Activated naive CD8-positive, alpha-beta T cell treated with anti-CD3 and anti-CD28 coated beads, Interleukin-2, amount 50 U/mL, for 24 hours (primary cell): Measurements from ENCODE around the gene LCNL1.

Experiments used
- ATAC-seq: fragments of 150-1000 bp; cut with Tn5 transposase; one replicate; pipeline ENCODE4 v1.10.0; 2021
- DNase-seq: peaks from one replicate; pipeline ENCODE4 v3.0.0; 2021
- H3K27ac Mint-ChIP-seq: one replicate; pipeline ENCODE4 v1.8.0; 2021; ENCODE audit warnings: mild to moderate bottlenecking, mixed read lengths
- H3K27me3 Mint-ChIP-seq: one replicate; pipeline ENCODE4 v1.8.0; 2021; ENCODE audit warnings: mixed read lengths
- H3K36me3 Mint-ChIP-seq: one replicate; pipeline ENCODE4 v1.8.0; 2021; ENCODE audit warnings: low read depth, mixed read lengths
- H3K4me1 Mint-ChIP-seq: one replicate; pipeline ENCODE4 v1.8.0; 2021; ENCODE audit warnings: mixed read lengths
- H3K4me3 Mint-ChIP-seq: one replicate; pipeline ENCODE4 v1.8.0; 2021; ENCODE audit warnings: mild to moderate bottlenecking, moderate library complexity, mixed read lengths
- H3K9me3 Mint-ChIP-seq: one replicate; pipeline ENCODE4 v1.8.0; 2021; ENCODE audit warnings: mixed read lengths

LCNL1 gene

DNA sequence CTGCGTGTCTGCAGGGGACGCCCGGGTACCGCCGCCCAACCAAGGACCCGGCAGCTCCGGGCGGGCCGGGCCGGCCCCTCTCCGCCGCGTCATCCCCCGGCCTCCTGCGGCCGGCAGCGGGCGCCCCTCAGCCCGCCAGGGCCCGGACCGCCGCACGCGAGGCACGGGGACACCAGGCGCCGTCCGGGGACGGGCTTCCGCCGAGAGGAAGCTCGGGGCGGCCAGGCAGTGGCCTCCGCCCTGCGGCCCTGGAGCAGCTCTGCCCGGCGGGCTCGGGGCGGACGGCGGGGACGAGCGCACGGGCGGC, 38.6 kb upstream of the LCNL1 start:
- peaks cover 3% of the 10 kb centered on the region for H3K36me3 Mint-ChIP-seq
- H3K27ac Mint-ChIP-seq, result no peak overlapping the region
- no peaks in the 10 kb centered on the region for H3K27me3 Mint-ChIP-seq
- peak; percentile 26 for ATAC-seq
- no peak for DNase-seq
- H3K9me3 Mint-ChIP-seq, result no peaks in the 10 kb centered on the region
- H3K4me1 Mint-ChIP-seq, result peaks cover 12% of the 10 kb centered on the region
- H3K4me3 Mint-ChIP-seq, result peak overlapping the region; percentile 80

DNA sequence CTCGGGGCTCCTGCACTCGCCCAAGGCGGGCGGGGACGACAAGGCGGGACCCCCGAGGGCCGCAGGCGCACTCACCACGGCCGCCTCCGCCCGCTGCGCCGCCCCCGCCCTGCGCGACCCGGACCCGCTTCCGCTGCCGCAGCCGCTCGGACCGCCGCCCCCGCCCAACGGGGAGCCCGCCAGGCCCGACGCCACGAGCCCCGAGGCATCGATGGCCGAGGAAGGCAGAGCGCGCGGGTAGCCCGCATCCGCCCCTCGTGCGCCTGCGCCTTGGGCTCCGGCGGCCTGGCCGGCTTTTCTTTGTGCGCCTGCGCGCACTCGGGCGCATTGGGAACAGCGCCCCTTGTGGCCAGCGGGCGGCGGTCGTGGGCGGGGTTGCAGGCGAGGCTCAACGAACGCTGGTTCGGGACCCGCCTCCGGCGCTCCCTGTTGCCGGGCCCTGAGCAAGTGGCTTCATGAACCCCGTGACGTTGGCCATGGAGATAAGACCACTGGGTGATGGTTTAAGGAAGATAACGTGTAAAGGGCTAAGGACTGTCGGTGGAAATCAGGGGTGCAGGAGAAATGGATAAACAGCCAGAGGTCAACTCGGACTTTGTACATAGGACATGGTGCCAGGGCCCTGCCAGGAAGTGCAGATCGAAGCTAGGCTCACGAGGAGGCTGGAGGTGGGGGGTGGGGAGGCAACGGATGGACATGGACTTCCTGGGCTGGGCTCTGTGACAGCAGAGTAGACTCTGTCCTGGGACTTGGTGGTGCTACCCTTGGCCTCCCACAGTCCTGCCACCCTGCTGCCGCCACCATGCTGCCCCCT, 38.1 kb upstream of the LCNL1 start, which contains the start of the genes C8G and FBXW5:
Gene C8G, plus strand, starts transcription at position 725 of the 814 bp plus-strand sequence. Its CDS starts 78 bp downstream, at position 803.
Gene FBXW5, minus strand, starts transcription at position 220 of the 814 bp plus-strand sequence. CDS start 655 bp downstream, outside the sequence.
- ATAC-seq (peak; percentile 70), DNase-seq (peak; percentile 96)
- Mint-ChIP-seq H3K27ac (peak within 1 kb of the TSS; percentile 74), H3K4me1 (peaks cover 12% of the 10 kb centered on the region), H3K9me3 (no peaks in the 10 kb centered on the region), H3K4me3 (peak within 1 kb of the TSS; percentile 80), H3K27me3 (no peaks in the 10 kb centered on the region), H3K36me3 (peaks cover 3% of the 10 kb centered on the region)

DNA sequence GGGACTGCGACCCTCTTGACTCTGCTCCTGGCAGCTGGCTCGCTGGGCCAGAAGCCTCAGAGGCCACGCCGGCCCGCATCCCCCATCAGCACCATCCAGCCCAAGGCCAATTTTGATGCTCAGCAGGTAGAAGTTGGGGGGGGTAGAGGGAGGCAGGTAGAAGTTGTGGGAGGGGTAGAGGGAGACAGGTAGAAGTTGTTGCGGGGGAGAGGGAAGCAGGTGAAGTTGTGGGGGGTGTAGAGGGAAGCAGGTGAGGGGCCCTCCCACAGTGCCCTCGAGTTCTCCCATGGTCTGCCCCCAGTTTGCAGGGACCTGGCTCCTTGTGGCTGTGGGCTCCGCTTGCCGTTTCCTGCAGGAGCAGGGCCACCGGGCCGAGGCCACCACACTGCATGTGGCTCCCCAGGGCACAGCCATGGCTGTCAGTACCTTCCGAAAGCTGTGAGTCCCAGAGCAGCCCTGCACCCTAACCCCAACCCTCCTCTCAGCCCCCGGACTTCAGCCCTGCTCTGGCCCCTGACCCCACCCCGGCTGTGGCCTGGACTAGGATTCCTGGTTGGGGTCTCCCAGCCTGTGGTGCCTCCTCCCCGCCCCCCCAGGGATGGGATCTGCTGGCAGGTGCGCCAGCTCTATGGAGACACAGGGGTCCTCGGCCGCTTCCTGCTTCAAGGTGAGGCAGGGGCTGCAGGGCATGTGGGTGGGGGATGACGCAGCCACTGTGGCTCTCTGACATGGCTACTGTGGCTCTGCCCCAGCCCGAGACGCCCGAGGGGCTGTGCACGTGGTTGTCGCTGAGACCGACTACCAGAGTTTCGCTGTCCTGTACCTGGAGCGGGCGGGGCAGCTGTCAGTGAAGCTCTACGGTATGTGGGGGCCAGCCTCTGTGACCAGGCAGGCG, 37.2 kb upstream of the LCNL1 start:
- no peak for DNase-seq
- H3K4me1 Mint-ChIP-seq, result peaks cover 16% of the 10 kb centered on the region
- no peak for ATAC-seq
- H3K27ac Mint-ChIP-seq, result no peak overlapping the region
- peaks cover 3% of the 10 kb centered on the region for H3K36me3 Mint-ChIP-seq
- no peaks in the 10 kb centered on the region for H3K9me3 Mint-ChIP-seq
- no peaks in the 10 kb centered on the region for H3K27me3 Mint-ChIP-seq
- H3K4me3 Mint-ChIP-seq, result no peak overlapping the region

DNA sequence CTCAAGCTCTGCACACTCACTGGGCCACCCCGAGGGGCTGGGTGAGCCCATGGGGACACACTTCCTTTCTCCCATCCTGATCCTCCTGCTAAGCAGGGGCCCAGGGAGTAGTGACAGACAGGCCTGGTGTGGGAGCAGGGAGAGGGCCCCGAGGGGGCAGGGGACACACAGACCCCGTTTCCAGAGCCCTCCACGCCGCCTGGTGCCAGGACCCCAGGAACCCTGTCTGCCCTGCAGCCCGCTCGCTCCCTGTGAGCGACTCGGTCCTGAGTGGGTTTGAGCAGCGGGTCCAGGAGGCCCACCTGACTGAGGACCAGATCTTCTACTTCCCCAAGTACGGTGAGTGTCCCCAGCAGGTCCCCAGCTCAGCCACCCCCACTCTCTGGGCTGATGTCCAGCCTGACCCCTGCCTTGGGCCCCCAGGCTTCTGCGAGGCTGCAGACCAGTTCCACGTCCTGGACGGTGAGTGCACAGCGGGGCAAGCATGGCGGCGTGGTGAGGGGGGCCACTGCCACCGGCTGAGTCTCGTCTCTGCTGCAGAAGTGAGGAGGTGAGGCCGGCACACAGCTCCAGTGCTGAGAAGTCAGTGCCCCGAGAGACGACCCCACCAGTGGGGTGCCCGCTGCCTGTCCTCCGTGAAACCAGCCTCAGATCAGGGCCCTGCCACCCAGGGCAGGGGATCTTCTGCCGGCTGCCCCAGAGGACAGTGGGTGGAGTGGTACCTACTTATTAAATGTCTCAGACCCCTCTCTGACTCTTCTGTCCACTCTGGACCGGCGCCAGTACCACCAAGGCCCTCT, 36.4 kb upstream of the LCNL1 start:
- H3K4me1 Mint-ChIP-seq, result peaks cover 16% of the 10 kb centered on the region
- DNase-seq (no peak), ATAC-seq (no peak)
- H3K9me3 Mint-ChIP-seq, result no peaks in the 10 kb centered on the region
- no peaks in the 10 kb centered on the region for H3K27me3 Mint-ChIP-seq
- no peaks in the 10 kb centered on the region for H3K36me3 Mint-ChIP-seq
- no peak overlapping the region for H3K4me3 Mint-ChIP-seq
- H3K27ac Mint-ChIP-seq, result no peak overlapping the region

DNA sequence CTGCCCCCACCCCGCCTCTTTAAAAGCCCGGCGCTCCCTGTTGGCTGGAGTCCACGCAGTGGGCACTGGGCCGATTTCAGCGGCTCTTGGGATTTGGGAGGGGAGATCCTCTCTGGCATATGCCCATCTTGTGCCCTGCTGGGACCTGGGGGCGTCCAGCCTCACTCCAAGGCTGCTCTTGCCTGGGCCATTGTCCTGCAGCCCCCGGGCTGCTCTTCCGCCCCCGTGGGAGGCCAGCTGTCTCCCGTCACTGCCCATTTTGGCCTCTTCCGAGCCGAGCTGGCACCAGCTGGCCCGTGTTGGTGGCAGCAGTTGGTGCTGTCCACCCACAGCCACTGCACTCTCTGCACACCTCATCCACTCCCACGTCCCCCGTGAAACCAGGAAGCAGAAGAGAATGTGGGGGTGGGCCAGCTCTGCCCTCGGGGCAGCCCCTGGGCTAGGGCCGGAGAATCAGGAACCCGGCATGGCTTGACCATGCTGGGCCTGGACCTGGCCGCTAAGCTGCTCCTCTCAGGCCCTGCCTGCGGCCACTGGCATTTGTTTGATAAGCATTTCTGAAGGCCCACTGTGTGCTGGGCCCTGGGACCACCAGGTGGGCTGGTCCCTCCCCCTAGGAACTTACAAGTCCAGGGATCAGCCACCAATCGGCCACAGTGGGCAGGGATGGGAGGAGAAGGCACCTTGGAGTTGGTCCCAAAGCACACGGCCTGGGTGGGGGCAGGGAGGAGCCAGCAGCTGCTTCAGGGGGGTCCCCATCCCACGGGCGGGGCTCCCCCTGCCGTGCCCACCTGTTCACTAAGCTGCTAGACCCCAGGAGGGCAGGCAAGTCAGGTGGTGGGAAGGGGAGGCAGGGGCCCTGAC, 35.5 kb upstream of the LCNL1 start:
- Mint-ChIP-seq H3K4me1 (peaks cover 16% of the 10 kb centered on the region), H3K27ac (no peak overlapping the region), H3K4me3 (no peak overlapping the region), H3K9me3 (no peaks in the 10 kb centered on the region), H3K27me3 (no peaks in the 10 kb centered on the region), H3K36me3 (no peaks in the 10 kb centered on the region)
- DNase-seq (no peak), ATAC-seq (no peak)

DNA sequence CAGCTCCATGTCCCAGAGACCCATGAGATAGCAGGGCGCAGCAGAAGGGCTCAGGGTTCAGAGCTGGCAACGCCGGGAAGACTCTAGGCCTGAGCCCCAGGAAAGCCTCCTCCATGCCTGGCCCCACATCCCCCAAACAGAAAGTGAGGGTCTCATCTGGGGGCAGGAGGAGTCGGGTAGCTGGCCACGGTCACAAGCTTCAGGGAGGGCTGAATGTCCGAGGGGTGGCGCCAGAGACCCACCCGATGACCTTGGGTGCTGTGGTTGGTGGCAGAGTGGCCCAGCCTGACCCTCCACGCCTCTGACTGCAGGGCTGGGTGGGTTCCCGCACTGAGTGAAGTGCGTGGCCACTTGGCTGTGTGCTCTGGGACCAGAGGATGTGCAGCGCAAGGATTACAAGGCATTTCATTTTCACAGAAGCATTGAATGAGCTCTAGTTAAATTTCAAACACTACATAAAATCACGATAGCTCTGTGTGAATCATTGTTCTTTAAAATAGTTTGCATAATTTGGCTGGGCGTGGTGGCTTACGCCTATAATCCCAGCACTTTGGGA, 34.8 kb upstream of the LCNL1 start:
- DNase-seq, result peak; percentile 57
- Mint-ChIP-seq H3K4me1 (peaks cover 13% of the 10 kb centered on the region), H3K9me3 (no peaks in the 10 kb centered on the region), H3K27me3 (no peaks in the 10 kb centered on the region), H3K4me3 (no peak overlapping the region), H3K36me3 (no peaks in the 10 kb centered on the region), H3K27ac (no peak overlapping the region)
- ATAC-seq, result no peak

DNA sequence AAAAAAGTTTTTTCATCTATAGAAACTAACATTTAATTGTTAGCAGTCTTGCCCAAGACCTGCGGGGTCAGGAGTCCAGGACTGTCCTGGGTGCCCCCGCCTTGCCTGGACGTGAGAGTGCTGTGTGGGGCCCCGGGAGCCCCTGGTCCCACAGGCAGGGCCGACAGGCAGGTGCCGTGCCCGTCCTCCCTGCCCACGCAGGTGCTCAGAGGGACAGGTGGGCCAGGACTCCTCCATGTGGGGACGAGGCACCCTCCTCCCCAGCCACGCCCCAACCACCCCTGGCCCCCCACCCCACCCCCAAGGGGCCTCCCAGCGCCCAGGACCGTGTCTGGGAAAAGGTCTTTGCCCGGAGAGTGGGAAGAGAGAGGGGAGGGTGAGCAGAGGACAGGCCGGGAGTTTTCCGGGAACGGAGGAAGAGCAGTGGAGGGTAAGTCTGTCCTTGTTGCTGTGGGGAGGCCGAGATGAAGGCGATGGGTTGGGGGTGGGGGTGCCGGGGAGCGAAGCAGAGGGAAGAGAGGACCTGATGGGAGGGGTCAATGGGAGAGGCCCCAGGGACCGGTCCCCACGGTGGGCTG, 33.5 kb upstream of the LCNL1 start:
- Mint-ChIP-seq H3K36me3 (no peaks in the 10 kb centered on the region), H3K27ac (peak overlapping the region; percentile 46), H3K4me3 (peak overlapping the region; percentile 75), H3K9me3 (no peaks in the 10 kb centered on the region), H3K27me3 (no peaks in the 10 kb centered on the region), H3K4me1 (peaks cover 12% of the 10 kb centered on the region)
- DNase-seq (no peak), ATAC-seq (no peak)

DNA sequence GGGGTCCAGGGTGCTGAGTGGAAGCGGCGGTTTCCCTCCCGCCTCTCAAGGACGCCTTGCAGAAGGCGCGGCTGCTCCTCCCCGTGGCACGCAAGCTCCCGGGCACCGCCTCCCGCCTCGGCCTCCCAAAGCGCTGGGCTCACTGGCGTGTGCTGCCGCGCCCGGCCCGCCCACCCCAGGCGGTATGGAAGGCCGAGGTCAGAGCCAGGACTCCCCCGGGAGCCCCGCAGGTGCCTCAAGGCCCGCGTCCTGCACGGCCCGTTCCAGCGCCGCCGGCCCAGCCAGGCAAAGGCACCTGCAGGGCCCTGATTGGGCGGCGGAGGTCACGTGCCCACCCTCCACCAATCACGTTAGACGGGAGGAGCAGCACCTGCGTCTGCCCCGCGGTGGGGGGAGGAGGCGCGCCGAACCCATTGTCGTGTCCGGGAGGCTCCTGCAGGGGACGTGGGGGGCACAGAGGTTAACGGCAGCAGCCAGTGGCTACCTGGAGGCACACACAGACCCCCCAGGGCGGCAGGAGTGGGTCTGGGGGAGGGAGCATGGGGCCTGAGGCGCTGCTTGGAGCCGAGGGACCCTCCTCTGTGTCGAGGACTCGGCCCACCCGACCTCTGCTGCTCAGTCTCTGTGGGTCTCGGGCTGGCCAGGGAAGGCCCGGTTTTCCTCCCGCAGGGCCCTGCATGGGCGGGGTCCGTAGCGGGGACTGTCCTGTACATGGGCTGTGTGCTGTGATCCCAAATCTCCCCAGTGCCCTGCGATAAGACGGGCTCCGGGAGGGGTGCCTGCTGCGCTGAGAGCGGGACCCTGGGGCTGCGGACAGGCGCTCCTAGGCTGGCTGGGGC, 32.8 kb upstream of the LCNL1 start:
- ATAC-seq, result peak; percentile 93
- H3K4me1 Mint-ChIP-seq, result peaks cover 8% of the 10 kb centered on the region
- no peaks in the 10 kb centered on the region for H3K27me3 Mint-ChIP-seq
- no peaks in the 10 kb centered on the region for H3K9me3 Mint-ChIP-seq
- H3K27ac Mint-ChIP-seq, result peak overlapping the region; percentile 67
- H3K4me3 Mint-ChIP-seq, result peak overlapping the region; percentile 75
- peak; percentile 97 for DNase-seq
- no peaks in the 10 kb centered on the region for H3K36me3 Mint-ChIP-seq

DNA sequence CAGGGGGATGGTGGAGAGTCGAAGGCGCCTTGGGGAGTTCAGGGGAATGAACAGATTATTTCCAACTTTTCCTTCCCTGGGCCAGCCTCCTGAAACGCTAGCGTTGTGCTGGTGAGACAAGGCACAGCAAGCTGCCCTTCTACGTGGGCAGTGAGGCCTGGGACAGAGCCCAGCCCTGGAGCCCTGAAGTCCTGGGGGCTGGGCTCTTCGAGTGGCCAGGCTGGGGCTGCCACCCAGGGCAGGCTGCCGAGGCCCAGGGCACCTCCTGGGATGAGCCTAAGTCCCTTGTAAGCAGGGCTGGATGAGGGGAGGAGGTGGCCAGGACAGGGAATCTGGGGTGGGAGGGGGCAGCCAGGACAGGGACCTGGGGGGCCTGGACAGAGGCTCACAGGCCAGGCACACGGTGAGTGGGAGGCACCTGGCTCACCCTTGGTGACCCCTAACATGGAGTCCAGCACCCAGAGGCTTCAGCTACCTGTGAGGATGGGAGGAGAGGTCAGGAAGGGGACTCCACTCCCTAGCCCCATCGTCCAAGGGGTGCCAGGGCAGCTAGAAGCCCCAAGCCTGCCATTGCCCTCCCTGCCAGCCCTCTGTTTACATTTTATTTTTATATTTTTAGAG, 32.0 kb upstream of the LCNL1 start:
- H3K4me1 Mint-ChIP-seq, result peaks cover 8% of the 10 kb centered on the region
- no peaks in the 10 kb centered on the region for H3K36me3 Mint-ChIP-seq
- H3K27me3 Mint-ChIP-seq, result no peaks in the 10 kb centered on the region
- peak overlapping the region; percentile 75 for H3K4me3 Mint-ChIP-seq
- ATAC-seq, result no peak
- H3K9me3 Mint-ChIP-seq, result no peaks in the 10 kb centered on the region
- H3K27ac Mint-ChIP-seq, result peak overlapping the region; percentile 67
- DNase-seq, result no peak

DNA sequence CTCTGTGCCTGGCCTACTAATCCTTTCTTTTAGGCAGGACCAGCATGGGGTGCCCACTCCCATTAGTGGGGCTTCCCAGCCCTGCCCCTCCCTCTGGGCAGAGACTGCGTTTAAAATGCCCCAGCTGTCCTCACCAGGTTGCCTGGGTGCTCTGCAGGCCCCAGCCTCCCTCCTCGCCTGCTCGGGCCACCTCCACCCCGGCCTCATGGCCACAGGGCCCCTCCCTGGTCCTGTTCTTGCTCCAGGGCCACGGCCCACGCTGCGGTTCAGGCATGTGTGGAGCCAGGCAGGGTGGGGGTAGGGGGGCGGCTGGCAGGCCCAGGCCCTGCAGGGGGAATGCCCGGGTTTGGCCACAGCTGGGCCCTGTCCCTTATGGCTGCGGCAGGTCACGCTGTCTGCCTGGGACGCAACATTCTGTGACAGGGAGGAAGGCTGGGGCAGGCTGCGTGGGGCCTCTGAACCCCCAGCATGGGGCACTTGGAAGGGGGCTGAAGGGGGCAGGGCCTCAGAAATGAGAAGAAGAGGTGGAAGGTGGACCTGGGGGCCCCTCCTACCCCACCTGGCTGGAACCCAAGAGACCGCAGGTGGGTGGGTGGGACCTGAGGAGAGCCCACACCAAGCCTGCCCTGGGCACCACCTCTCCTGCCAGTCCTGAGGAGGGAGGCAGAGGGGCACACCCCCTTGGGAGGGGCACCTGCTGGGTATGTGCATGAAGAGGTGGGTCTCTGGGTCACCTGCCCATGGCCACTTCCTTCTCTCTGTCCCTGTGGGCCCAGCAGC, 31.1 kb upstream of the LCNL1 start, which contains the start of gene LCN12:
Gene LCN12, plus strand, starts transcription at position 733 of the 780 bp plus-strand sequence. CDS start 55 bp downstream, outside the sequence.
- DNase-seq, result no peak
- Mint-ChIP-seq H3K4me1 (peaks cover 8% of the 10 kb centered on the region), H3K9me3 (peaks cover 3% of the 10 kb centered on the region), H3K36me3 (peaks cover 2% of the 10 kb centered on the region), H3K27ac (no peak within 1 kb of the TSS), H3K27me3 (no peaks in the 10 kb centered on the region), H3K4me3 (no peak within 1 kb of the TSS)
- no peak for ATAC-seq

DNA sequence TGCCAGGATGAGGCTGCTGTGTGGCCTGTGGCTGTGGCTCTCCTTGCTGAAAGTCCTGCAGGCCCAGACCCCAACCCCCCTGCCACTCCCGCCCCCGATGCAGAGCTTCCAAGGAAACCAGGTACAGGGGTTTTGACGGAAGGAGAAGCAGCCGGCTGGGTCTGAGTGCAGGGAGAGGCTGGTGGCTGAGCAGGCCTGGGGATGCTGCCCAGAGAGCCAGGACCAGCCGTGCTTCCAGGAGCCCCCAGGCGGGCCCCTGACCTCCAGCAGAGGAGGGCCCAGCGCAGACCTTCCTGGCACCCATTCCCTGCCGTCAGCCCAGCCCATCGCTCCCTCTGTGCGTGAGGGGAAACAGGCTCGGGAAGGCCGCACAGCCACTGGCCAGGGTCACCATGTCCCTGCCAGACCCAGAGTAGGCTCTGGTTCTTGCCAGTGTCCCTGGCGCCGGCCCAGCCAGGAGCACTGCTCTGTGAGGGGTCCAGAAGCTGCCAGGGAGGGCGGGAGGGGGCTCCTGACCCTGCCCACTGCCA, 30.4 kb upstream of the LCNL1 start:
- peaks cover 8% of the 10 kb centered on the region for H3K4me1 Mint-ChIP-seq
- no peak overlapping the region for H3K27ac Mint-ChIP-seq
- H3K4me3 Mint-ChIP-seq, result no peak overlapping the region
- no peaks in the 10 kb centered on the region for H3K27me3 Mint-ChIP-seq
- DNase-seq (no peak), ATAC-seq (no peak)
- H3K9me3 Mint-ChIP-seq, result peaks cover 4% of the 10 kb centered on the region
- peaks cover 2% of the 10 kb centered on the region for H3K36me3 Mint-ChIP-seq
